HL-60/S4 (cell line): ENCODE data around the gene ANKRD17.

Experiments used
- in situ Hi-C: fragments of 300-500 bp; cut with MboI; formaldehyde crosslinking; loops from 2 replicates; pipeline ENCODE4 v1.14.3; 2022; ENCODE audit warnings: low sequenced_read_pairs

ANKRD17 gene

DNA sequence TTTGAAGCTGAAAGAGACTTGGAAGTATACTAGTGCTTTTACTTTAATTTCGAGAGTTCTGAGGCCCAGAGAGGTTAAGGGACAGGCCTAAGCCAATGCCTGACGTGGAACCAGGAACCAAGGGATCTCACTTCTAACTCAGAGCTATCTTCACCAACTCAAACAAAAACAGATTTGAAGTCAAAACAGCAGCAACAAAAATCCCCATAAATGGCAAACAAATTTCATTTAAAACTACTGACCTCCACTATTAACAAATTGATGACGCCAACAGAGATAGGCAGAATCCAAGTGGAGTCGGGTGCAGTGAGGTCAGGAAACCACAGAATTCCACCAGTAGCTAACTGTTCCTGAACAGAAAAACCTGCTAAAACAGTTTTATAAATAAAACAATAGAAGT, 194.1 kb downstream of the ANKRD17 start:
- in situ Hi-C loops: no loop called here

- in situ Hi-C loops: no loop called here
These were observed 203.2 kb downstream of the ANKRD17 start for GRCh38 chr4:73055241-73055897.

DNA sequence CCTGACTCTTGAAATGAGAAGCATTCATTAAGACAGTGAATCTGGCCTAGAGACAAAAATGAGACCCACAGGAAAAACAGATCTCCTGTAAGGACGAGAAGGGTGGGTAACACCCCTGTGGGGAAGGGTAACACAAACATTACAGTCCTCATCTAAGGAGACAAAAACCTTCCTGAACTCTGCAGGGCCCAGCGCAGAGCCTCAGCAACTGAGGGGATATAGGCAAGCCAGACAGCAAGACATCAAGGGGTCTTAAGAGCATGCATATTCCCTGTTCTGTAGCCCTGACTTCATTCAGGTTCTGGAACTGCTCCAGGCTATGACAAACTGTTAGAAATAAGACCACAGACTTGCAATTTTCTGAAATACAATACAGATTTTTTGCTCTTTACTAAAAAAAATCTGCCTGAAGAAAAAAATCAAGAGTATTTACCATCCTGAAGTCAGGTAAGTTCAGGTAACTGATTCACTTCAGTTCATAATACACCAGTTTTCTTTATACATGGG, 204.6 kb downstream of the ANKRD17 start:
- in situ Hi-C loops: no loop called here

- in situ Hi-C loops: no loop called here
These were observed 205.5 kb downstream of the ANKRD17 start for GRCh38 chr4:73053076-73053475.

DNA sequence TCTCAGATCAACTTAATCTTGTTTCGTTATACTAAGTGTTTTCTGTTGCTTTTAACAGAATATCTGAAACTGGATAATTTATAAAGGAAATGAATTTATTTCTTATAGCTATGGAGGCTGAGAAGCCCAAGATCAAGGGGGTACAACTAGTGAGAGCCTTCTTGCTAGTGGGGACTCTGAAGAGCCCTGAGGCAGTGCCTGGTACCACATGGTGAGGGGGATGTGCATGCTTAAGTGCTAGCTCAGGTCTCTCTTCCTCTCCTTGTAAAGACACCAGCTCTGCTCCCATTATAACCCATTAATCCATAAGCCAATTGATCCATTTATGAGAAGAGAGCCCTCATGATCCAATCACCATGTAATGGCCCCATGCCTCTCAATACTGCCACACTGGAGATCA, 207.0 kb downstream of the ANKRD17 start:
- in situ Hi-C loops: no loop called here

GRCh38 chr4:73045879-73046278, 212.7 kb downstream of the ANKRD17 start:
- in situ Hi-C loops: no loop called here

GRCh38 chr4:73037057-73037456, 221.5 kb downstream of the ANKRD17 start:
- in situ Hi-C loops: no loop called here

GRCh38 chr4:73036123-73036522, 222.5 kb downstream of the ANKRD17 start:
- in situ Hi-C loops: no loop called here

GRCh38 chr4:73034896-73035295, 223.7 kb downstream of the ANKRD17 start:
- in situ Hi-C loops: no loop called here

- in situ Hi-C loops: no loop called here
These were observed 230.0 kb downstream of the ANKRD17 start for GRCh38 chr4:73028621-73029020.
